Tibial artery (tissue), 4 donors: Measurements from ENCODE around the gene DHX30.
"Not testable (repeated sequence)": the region's sequence is repeated elsewhere in the genome, so short reads cannot be mapped to it uniquely, and the experiment has no call there.

ENCODE experiments used
- DNase-seq, 2 donors: peaks; one replicate each; pipeline ENCODE4 v3.0.0-alpha.2; 2019
- H3K27ac ChIP-seq, 2 donors: fragments of 200-600 bp; sonication (generic) in 1 of 2; 1 replicate in 1 of 2; 2 replicates in 1 of 2; pipeline ENCODE4 v1.5.1; 2018 to 2019; ENCODE audit warnings: mild to moderate bottlenecking in 1 of 2
- H3K27me3 ChIP-seq, 2 donors: fragments of 200-600 bp; sonication (generic) in 1 of 2; one replicate each; pipeline versions ENCODE4 v1.5.1 to v1.6.0; 2016 to 2019
- H3K36me3 ChIP-seq, 3 donors: fragments of 200-600 bp; sonication (generic) in 2 of 3; one replicate each; pipeline ENCODE4 v1.5.1; 2016 to 2019; ENCODE audit warnings: mild to moderate bottlenecking in 2 of 3
- H3K4me1 ChIP-seq, 4 donors: fragments of 200-600 bp; sonication (generic) in 2 of 4; 1 replicate in 3 of 4; 2 replicates in 1 of 4; pipeline ENCODE4 v1.5.1; 2016 to 2019
- H3K4me3 ChIP-seq, 2 donors: fragments of 200-600 bp; sonication (generic) in 1 of 2; 1 replicate in 1 of 2; 2 replicates in 1 of 2; pipeline ENCODE4 v1.5.1; 2018 to 2019; ENCODE audit warnings: mild to moderate bottlenecking in 2 of 2
- H3K9me3 ChIP-seq, 3 donors: fragments of 200-600 bp; sonication (generic) in 1 of 3; one replicate each; pipeline ENCODE4 v1.5.1; 2016 to 2019
- CTCF ChIP-seq, 2 experiments: fragments of 200-600 bp in 1 of 2; fragments of 450-650 bp in 1 of 2; IDR thresholded peaks; one replicate each; pipeline ENCODE4 v1.5.1; 2017 to 2019; ENCODE audit warnings: antibody characterized with exemption in 2 of 2, mild to moderate bottlenecking in 1 of 2, moderate library complexity in 1 of 2
- intact Hi-C: fragments of 100-400 bp; cut with DNase I; formaldehyde crosslinking; loops from one replicate; pipeline ENCODE4 v1.15.0; 2023; ENCODE audit warnings: low total_unique reads

DHX30 gene

GRCh38 chr3:47802734-47803479 is at the start of gene DHX30:
Gene DHX30, plus strand, starts transcription at chr3:47803138. Its CDS starts 7,546 bp downstream, at chr3:47810684.
- H3K4me3 ChIP-seq: peak within 1 kb of the TSS; percentile 72 to 99
- no peaks in the 10 kb centered on the region for H3K9me3 ChIP-seq
- H3K4me1 ChIP-seq: peaks cover 0 to 20% (median 17%) of the 10 kb centered on the region in 4 donors
- TF ChIP-seq CTCF (IDR thresholded peaks at IDR 0.05): no peak
- peak within 1 kb of the TSS; percentile 92 to 98 for H3K27ac ChIP-seq
- intact Hi-C loops: no loop called here
- peak; percentile 86 to 92 for DNase-seq
- peaks cover 10 to 30% (median 20%) of the 10 kb centered on the region in 3 donors for H3K36me3 ChIP-seq
- H3K27me3 ChIP-seq: no peaks in the 10 kb centered on the region

- H3K27ac ChIP-seq: no peak overlapping the region
- H3K36me3 ChIP-seq: peaks cover 0 to 16% (median 8%) of the 10 kb centered on the region in 3 donors
- TF ChIP-seq CTCF (IDR thresholded peaks at IDR 0.05): no peak
- no peaks in the 10 kb centered on the region for H3K9me3 ChIP-seq
- no peak for DNase-seq
- H3K4me1 ChIP-seq: peaks cover 0 to 6% (median 0%) of the 10 kb centered on the region in 4 donors
- H3K27me3 ChIP-seq: no peaks in the 10 kb centered on the region
- intact Hi-C loops: no loop called here
- no peak overlapping the region for H3K4me3 ChIP-seq
Measured at GRCh38 chr3:47758261-47759025, 44.5 kb upstream of the DHX30 start.

GRCh38 chr3:47760207-47760606 is 42.7 kb upstream of the DHX30 start:
- H3K4me3 ChIP-seq, DNase-seq, H3K27me3 ChIP-seq, H3K9me3 ChIP-seq, intact Hi-C loops, H3K4me1 ChIP-seq, H3K27ac ChIP-seq: not testable (repeated sequence)
- H3K36me3 ChIP-seq: peaks cover 0 to 26% (median 17%) of the 10 kb centered on the region in 3 donors

- no peak for DNase-seq
- no peak for TF ChIP-seq CTCF (IDR thresholded peaks at IDR 0.05)
- intact Hi-C loops: no loop called here
- H3K4me1 ChIP-seq: peaks cover 0 to 6% (median 0%) of the 10 kb centered on the region in 4 donors
- H3K4me3 ChIP-seq: no peak overlapping the region
- H3K9me3 ChIP-seq: no peaks in the 10 kb centered on the region
- peaks cover 0 to 26% (median 17%) of the 10 kb centered on the region in 3 donors for H3K36me3 ChIP-seq
- no peak overlapping the region for H3K27ac ChIP-seq
- H3K27me3 ChIP-seq: no peaks in the 10 kb centered on the region
Measured at GRCh38 chr3:47761046-47761445, 41.9 kb upstream of the DHX30 start.

GRCh38 chr3:47762233-47762632 is 40.7 kb upstream of the DHX30 start:
- TF ChIP-seq CTCF (IDR thresholded peaks at IDR 0.05): no peak
- no peak for DNase-seq
- intact Hi-C loops: no loop called here
- no peak overlapping the region for H3K4me3 ChIP-seq
- peaks cover 0 to 10% (median 0%) of the 10 kb centered on the region in 4 donors for H3K4me1 ChIP-seq
- no peaks in the 10 kb centered on the region for H3K9me3 ChIP-seq
- H3K27ac ChIP-seq: no peak overlapping the region
- H3K27me3 ChIP-seq: no peaks in the 10 kb centered on the region
- peaks cover 0 to 27% (median 10%) of the 10 kb centered on the region in 3 donors for H3K36me3 ChIP-seq

- H3K4me3 ChIP-seq: no peak overlapping the region
- no peak for DNase-seq
- no peaks in the 10 kb centered on the region for H3K9me3 ChIP-seq
- TF ChIP-seq CTCF (IDR thresholded peaks at IDR 0.05): no peak
- H3K4me1 ChIP-seq: peaks cover 0 to 10% (median 0%) of the 10 kb centered on the region in 4 donors
- intact Hi-C loops: no loop called here
- no peaks in the 10 kb centered on the region for H3K27me3 ChIP-seq
- no peak overlapping the region for H3K27ac ChIP-seq
- peaks cover under 1 to 30% (median 13%) of the 10 kb centered on the region in 3 donors for H3K36me3 ChIP-seq
Measured at GRCh38 chr3:47766186-47766585, 36.8 kb upstream of the DHX30 start.
